H1 (cell line): Measurements from ENCODE around the gene FAM162A. TPM values are rescaled to one million over a fixed set of nuclear protein-coding genes. Genes with fewer than 3 reads are reported as not detected.
A peak's percentile ranks its signal among the peaks of the same experiment; 100 is the strongest.
"Not testable (repeated sequence)": the region's sequence is repeated elsewhere in the genome, so short reads cannot be mapped to it uniquely, and the experiment has no call there.

ENCODE experiments used
- CTCF ChIA-PET: fragments of 300-600 bp; sonication (Branson Sonifier 250); formaldehyde crosslinking; loops from one replicate; lab custom pipeline; 2021; ENCODE audit not compliant: partially characterized antibody; lab: Charles Lee
- POLR2A ChIA-PET: fragments of 300-600 bp; sonication (Branson Sonifier 250); formaldehyde crosslinking; loops from one replicate; lab custom pipeline; 2021; ENCODE audit warnings: inconsistent platforms; ENCODE audit not compliant: partially characterized antibody; lab: Charles Lee
- DNase-seq, 2 experiments: peaks; one replicate each; pipeline versions ENCODE4 v3.0.0 to v3.0.0-alpha.2; 2010 to 2022; ENCODE audit warnings: low spot score in 2 of 2, low read depth in 1 of 2, mixed read lengths in 1 of 2
- FAIRE-seq: peaks from 2 replicates; lab custom pipeline; 2011; peaks lifted over from hg19 to GRCh38; lab: Jason Lieb, UNC
- H2AFZ ChIP-seq: 2 replicates; pipeline ENCODE4 v1.8.1; 2012; ENCODE audit warnings: low read length, inconsistent platforms
- H2AK5ac ChIP-seq: 2 replicates; pipeline ENCODE4 v1.6.1; 2013; ENCODE audit warnings: low read depth, low read length
- H2BK120ac ChIP-seq: replicated peaks from 2 replicates; pipeline ENCODE3; 2013; ENCODE audit warnings: low read depth, low read length, inconsistent platforms
- H2BK12ac ChIP-seq: 2 replicates; pipeline ENCODE4 v1.6.1; 2013; ENCODE audit warnings: low read depth, low read length
- H2BK15ac ChIP-seq: 2 replicates; pipeline ENCODE4 v1.6.1; 2013; ENCODE audit warnings: low read length
- H2BK20ac ChIP-seq: 2 replicates; pipeline ENCODE4 v1.6.1; 2013; ENCODE audit warnings: low read length
- H2BK5ac ChIP-seq: 2 replicates; pipeline ENCODE4 v1.6.1; 2013; ENCODE audit warnings: low read depth, low read length
- H3K14ac ChIP-seq: 2 replicates; pipeline ENCODE4 v1.6.1; 2013; ENCODE audit warnings: inconsistent platforms; ENCODE audit not compliant: insufficient read length
- H3K18ac ChIP-seq: 2 replicates; pipeline ENCODE4 v1.6.1; 2013; ENCODE audit warnings: low read length; ENCODE audit errors: extremely low read depth
- H3K23ac ChIP-seq: 2 replicates; pipeline ENCODE4 v1.6.1; 2013; ENCODE audit warnings: inconsistent platforms; ENCODE audit not compliant: insufficient read length
- H3K23me2 ChIP-seq: 2 replicates; pipeline ENCODE4 v1.6.1; 2013; ENCODE audit warnings: low read depth, low read length
- H3K27ac ChIP-seq: 2 replicates; pipeline ENCODE4 v1.6.1; 2011; ENCODE audit warnings: low read depth, low read length, inconsistent platforms
- H3K27me3 ChIP-seq, 4 experiments: replicated peaks in 1 of 4; 1 replicate in 1 of 4; 2 replicates in 3 of 4; pipeline versions ENCODE4 v1.6.1 to v1.8.1; 2011 to 2013; ENCODE audit warnings: low read length in 3 of 4, mild to moderate bottlenecking in 3 of 4, inconsistent platforms in 2 of 4, mixed read lengths in 2 of 4, moderate library complexity in 1 of 4; ENCODE audit not compliant: control insufficient read depth in 3 of 4, insufficient read depth in 3 of 4; ENCODE audit errors: extremely low read depth in 1 of 4
- H3K36me3 ChIP-seq, 4 experiments: 2 replicates each; pipeline versions ENCODE4 v1.6.1 to v1.8.1; 2011 to 2013; ENCODE audit warnings: mild to moderate bottlenecking in 4 of 4, low read length in 3 of 4, moderate library complexity in 2 of 4, control low read depth in 1 of 4, inconsistent platforms in 1 of 4; ENCODE audit not compliant: insufficient read depth in 4 of 4, control insufficient read depth in 2 of 4
- H3K4ac ChIP-seq: replicated peaks from 2 replicates; pipeline ENCODE3; 2013; ENCODE audit warnings: low read length, low read depth, mixed read lengths, inconsistent platforms; ENCODE audit not compliant: insufficient read length
- H3K4me1 ChIP-seq, 4 experiments: replicated peaks in 1 of 4; 1 replicate in 1 of 4; 2 replicates in 3 of 4; pipeline versions ENCODE4 v1.6.1 to v1.8.1; 2011 to 2013; ENCODE audit warnings: low read length in 3 of 4, inconsistent platforms in 2 of 4, mixed read lengths in 1 of 4; ENCODE audit not compliant: insufficient read depth in 4 of 4, control insufficient read depth in 3 of 4
- H3K4me2 ChIP-seq, 2 experiments: 2 replicates each; pipeline versions ENCODE4 v1.6.1 to v1.8.1; 2011 to 2013; ENCODE audit warnings: low read depth in 2 of 2, low read length in 2 of 2, control low read depth in 1 of 2, inconsistent platforms in 1 of 2, mild to moderate bottlenecking in 1 of 2; ENCODE audit not compliant: insufficient read depth in 1 of 2
- H3K4me3 ChIP-seq, 4 experiments: fragments of 200-600, 300-600 bp in 1 of 4; sonication (generic), shearing (Covaris generic), sonication (Bioruptor Twin) in 1 of 4; 2 replicates each; pipeline versions ENCODE4 v1.5.1 to v1.8.1; 2011 to 2016; ENCODE audit warnings: low read length in 4 of 4, low read depth in 3 of 4, control low read depth in 2 of 4, inconsistent platforms in 2 of 4, mild to moderate bottlenecking in 2 of 4, mixed read lengths in 1 of 4, moderate library complexity in 1 of 4; ENCODE audit not compliant: insufficient read depth in 2 of 4; ENCODE audit errors: extremely low read depth in 1 of 4
- H3K56ac ChIP-seq: replicated peaks from 2 replicates; pipeline ENCODE3; 2013; ENCODE audit warnings: low read depth, mild to moderate bottlenecking, mixed read lengths, low read length, inconsistent platforms; ENCODE audit not compliant: insufficient read length
- H3K79me1 ChIP-seq: 2 replicates; pipeline ENCODE4 v1.6.1; 2013; ENCODE audit warnings: low read depth, low read length, control low read depth
- H3K79me2 ChIP-seq, 2 experiments: 2 replicates each; pipeline versions ENCODE4 v1.6.1 to v1.8.1; 2012 to 2013; ENCODE audit warnings: low read length in 2 of 2, mild to moderate bottlenecking in 2 of 2, inconsistent platforms in 1 of 2; ENCODE audit not compliant: insufficient read depth in 2 of 2, control insufficient read depth in 1 of 2
- H3K9ac ChIP-seq, 4 experiments: replicated peaks in 1 of 4; 1 replicate in 1 of 4; 2 replicates in 3 of 4; pipeline versions ENCODE4 v1.6.1 to v1.8.1; 2011 to 2013; ENCODE audit warnings: low read depth in 3 of 4, low read length in 3 of 4, control low read depth in 2 of 4, mild to moderate bottlenecking in 2 of 4, moderate library complexity in 2 of 4, inconsistent platforms in 1 of 4; ENCODE audit errors: extremely low read depth in 1 of 4
- H3K9me3 ChIP-seq, 2 experiments: 2 replicates each; pipeline versions ENCODE4 v1.6.1 to v1.8.1; 2012 to 2013; ENCODE audit warnings: mild to moderate bottlenecking in 2 of 2, moderate library complexity in 2 of 2, control low read depth in 1 of 2, inconsistent platforms in 1 of 2, low read depth in 1 of 2, low read length in 1 of 2, mixed read lengths in 1 of 2; ENCODE audit not compliant: insufficient read depth in 2 of 2
- H4K20me1 ChIP-seq, 2 experiments: replicated peaks in 1 of 2; 2 replicates each; pipeline versions ENCODE3 to v1.8.1; 2011 to 2013; ENCODE audit warnings: inconsistent platforms in 2 of 2, low read length in 2 of 2, mild to moderate bottlenecking in 1 of 2; ENCODE audit not compliant: insufficient read depth in 2 of 2, control insufficient read depth in 1 of 2
- H4K5ac ChIP-seq: 2 replicates; pipeline ENCODE4 v1.6.1; 2013; ENCODE audit warnings: low read length, low read depth, mixed read lengths, inconsistent platforms; ENCODE audit not compliant: insufficient read length
- H4K8ac ChIP-seq: 2 replicates; pipeline ENCODE4 v1.8.0; 2013; ENCODE audit warnings: mild to moderate bottlenecking, moderate library complexity, low read length, inconsistent platforms; ENCODE audit not compliant: insufficient read depth; ENCODE audit errors: extremely low read depth
- H4K91ac ChIP-seq: replicated peaks from 2 replicates; pipeline ENCODE3; 2013; ENCODE audit warnings: low read length, mixed read lengths, inconsistent platforms; ENCODE audit not compliant: insufficient read length
- EP300 ChIP-seq, 2 experiments: IDR thresholded peaks; 1 replicate in 1 of 2; 2 replicates in 1 of 2; pipeline ENCODE4 v1.6.1; 2011 to 2012; ENCODE audit warnings: low read depth in 2 of 2, low read length in 2 of 2, mild to moderate bottlenecking in 2 of 2, borderline replicate concordance in 1 of 2, inconsistent platforms in 1 of 2, moderate library complexity in 1 of 2
- SP1 ChIP-seq: IDR thresholded peaks from 2 replicates; pipeline ENCODE4 v1.6.1; 2011; ENCODE audit warnings: low read depth, low read length
- YY1 ChIP-seq: IDR thresholded peaks from 2 replicates; pipeline ENCODE4 v1.6.1; 2011; ENCODE audit warnings: low read depth, mild to moderate bottlenecking, low read length
- WGBS, 2 experiments: shearing (Covaris generic) in 1 of 2; methylation state at CpG; one replicate each; pipeline versions ENCODE4 v1.1.6 to v1.1.7; 2013 to 2015; ENCODE audit warnings: low lambda C conversion rate in 2 of 2, mixed read lengths in 2 of 2, inconsistent platforms in 1 of 2, low coverage in 1 of 2, missing lambda C conversion rate in 1 of 2; ENCODE audit not compliant: insufficient replicate concordance in 2 of 2, insufficient coverage in 1 of 2, insufficient read length in 1 of 2; ENCODE audit errors: extremely low coverage in 1 of 2, missing lambda C conversion rate in 1 of 2; 5-methylcytosine and 5-hydroxymethylcytosine counted together
- polyA plus RNA-seq, 7 experiments: library from polyadenylated mRNA; depleted of rRNA in 3 of 7; stranded (reverse) in 5 of 7; unstranded in 2 of 7; fragments of >200 nt in 5 of 7; fragments of 200-250 nt in 2 of 7; gene quantifications; 1 replicate in 5 of 7; 2 replicates in 1 of 7; 4 replicates in 1 of 7; pipeline versions ENCODE4 v1.2.1 to v1.2.3, GENCODE V29; 2011 to 2013; ENCODE audit warnings: missing spikeins in 2 of 7, mixed read lengths in 2 of 7
- total RNA-seq: library from RNA; stranded (reverse); fragmentation: NEBNext Ultra II Directional; extraction: Animal tissue kit (Norgen Biotek cat#: 25700); gene quantifications from 2 replicates; pipeline ENCODE4 v1.2.1, GENCODE V29; 2021

Gene FAM162A
- total and polyA plus RNA-seq, 2 of the 8 experiments (the other 6 are each of a cell fraction or from before 2014, with no cell fraction given): 38.2 to 59.7 TPM

- H2BK120ac ChIP-seq, H3K23ac ChIP-seq, H2AFZ ChIP-seq, H4K91ac ChIP-seq, H3K79me1 ChIP-seq, H2BK12ac ChIP-seq, H2AK5ac ChIP-seq, H2BK15ac ChIP-seq, H3K14ac ChIP-seq, H3K9ac ChIP-seq, H3K4ac ChIP-seq, H4K5ac ChIP-seq, H3K18ac ChIP-seq, CTCF ChIA-PET, H3K79me2 ChIP-seq, H2BK20ac ChIP-seq, H3K27me3 ChIP-seq, H3K56ac ChIP-seq, H3K4me1 ChIP-seq, H2BK5ac ChIP-seq, H4K20me1 ChIP-seq, H3K9me3 ChIP-seq: not testable (repeated sequence)
- Histone ChIP-seq H3K27ac (peak overlapping the region; percentile 51; the same call in 1 of the 2 replicates), H3K4me3 (peak overlapping the region in 1 of 4 experiments; percentile 37; a peak in 2 of 8 replicates), H3K4me2 (peak overlapping the region; percentile 1 to 65; a peak in 3 of 4 replicates), H3K36me3 (peaks cover 0 to 30% (median 14%) of the 10 kb centered on the region in 4 experiments; a peak in 4 of 8 replicates)
- DNase-seq: peak in 1 of 2 experiments; percentile 25
- 74% methylated on average over 11 of the region's 11 CpGs; no CpG with 5 or more reads in 1 of the 2 experiments for WGBS, 2 experiments
- POLR2A ChIA-PET: interaction anchor here (1.4 to 1.6 kb wide), 2 partner anchors 28 to 61 kb away, joined by 3 to 6 read pairs; partner anchors contain the start of genes MIX23 and WDR5B
- peak; percentile 83 for TF ChIP-seq YY1
- peak; percentile 68 for TF ChIP-seq SP1
- TF ChIP-seq EP300 (IDR thresholded peaks at IDR 0.05; ENCODE audit: borderline replicate concordance in 1 of 2, low read depth in 2 of 2, low read length in 2 of 2): peak in 1 of 2 experiments; percentile 59; a peak in 1 of 3 replicates
- TF ChIP-seq, all 59 proteins: peak for 3; not testable (repeated sequence) for 56
- FAIRE-seq, H4K8ac ChIP-seq, H3K23me2 ChIP-seq: not testable (repeated sequence)
Observed at GRCh38 chr3:122443762-122444490, 59.9 kb downstream of the FAM162A start.
